Karpas-422 (cell line): ENCODE measurements around the gene DEPP1. TPM values are rescaled to one million over a fixed set of nuclear protein-coding genes. Genes with fewer than 3 reads are reported as not detected.

Source experiments
- DNase-seq: peaks from one replicate; pipeline ENCODE4 v3.0.0-alpha.2; 2015
- H2AFZ ChIP-seq: fragments of 200-600 bp; sonication (generic); 2 replicates; pipeline ENCODE4 v1.6.1; 2014; ENCODE audit warnings: antibody characterized with exemption, low read length, mixed read lengths
- H3K27ac ChIP-seq: fragments of 200-600 bp; sonication (generic); 2 replicates; pipeline ENCODE4 v1.5.1; 2014; ENCODE audit warnings: mild to moderate bottlenecking, low read length, moderate library complexity
- H3K27me3 ChIP-seq: fragments of 200-600 bp; sonication (generic); 2 replicates; pipeline ENCODE4 v1.6.1; 2014; ENCODE audit warnings: low read length, mixed read lengths
- H3K36me3 ChIP-seq: fragments of 200-600 bp; sonication (generic); 2 replicates; pipeline ENCODE4 v1.6.1; 2014; ENCODE audit warnings: low read length, mixed read lengths; ENCODE audit not compliant: insufficient read depth
- H3K4me1 ChIP-seq: fragments of 200-600 bp; sonication (generic); 2 replicates; pipeline ENCODE4 v1.6.1; 2014; ENCODE audit warnings: mild to moderate bottlenecking, low read length, mixed read lengths
- H3K4me2 ChIP-seq: fragments of 200-600 bp; sonication (generic); 2 replicates; pipeline ENCODE4 v1.6.1; 2014; ENCODE audit warnings: low read length, low read depth, mild to moderate bottlenecking; ENCODE audit not compliant: poor library complexity, severe bottlenecking
- H3K4me3 ChIP-seq: fragments of 200-600 bp; sonication (generic); 2 replicates; pipeline ENCODE4 v1.5.1; 2014; ENCODE audit warnings: mild to moderate bottlenecking, antibody characterized with exemption, low read length, mixed read lengths
- H3K79me2 ChIP-seq: fragments of 200-600 bp; sonication (generic); 2 replicates; pipeline ENCODE4 v1.6.1; 2014; ENCODE audit warnings: mild to moderate bottlenecking, low read length, mixed read lengths
- H3K9ac ChIP-seq: fragments of 200-600 bp; sonication (generic); 2 replicates; pipeline ENCODE4 v1.6.0; 2014; ENCODE audit warnings: low read length
- H3K9me2 ChIP-seq: fragments of 200-600 bp; sonication (generic), shearing (Covaris generic); replicated peaks from 2 replicates; pipeline ENCODE4 v1.6.0; 2014; ENCODE audit warnings: mild to moderate bottlenecking, low read length, moderate library complexity; ENCODE audit not compliant: insufficient read depth
- H3K9me3 ChIP-seq: fragments of 300-700, 200-600 bp; sonication (generic); 2 replicates; pipeline ENCODE4 v1.6.1; 2014; ENCODE audit warnings: low read length, mixed read lengths
- H4K20me1 ChIP-seq: fragments of 200-600 bp; sonication (generic); 2 replicates; pipeline ENCODE4 v1.6.1; 2014; ENCODE audit warnings: mild to moderate bottlenecking, antibody characterized with exemption, low read length, low read depth; ENCODE audit not compliant: insufficient read depth
- total RNA-seq: library from RNA; depleted of rRNA; stranded (reverse); fragments of >200 nt; shearing (Covaris generic); gene quantifications from 2 replicates; pipeline ENCODE4 v1.2.3, GENCODE V29; 2014; ENCODE audit warnings: low replicate concordance

Gene DEPP1
- total RNA-seq, 1 experiment from 2014 or later, result not detected

GRCh38 chr10:44946205-44946604 is 32.4 kb downstream of the DEPP1 start:
- no peak overlapping the region for H3K4me3 ChIP-seq
- H3K79me2 ChIP-seq, result no peaks in the 10 kb centered on the region
- peaks cover 51% of the 10 kb centered on the region for H3K4me1 ChIP-seq
- H3K36me3 ChIP-seq, result no peaks in the 10 kb centered on the region
- H3K9ac ChIP-seq, result no peak overlapping the region
- H3K9me2 ChIP-seq, result no peaks in the 10 kb centered on the region
- peak overlapping the region; percentile 16 for H3K4me2 ChIP-seq
- DNase-seq, result no peak
- H3K9me3 ChIP-seq, result no peaks in the 10 kb centered on the region
- no peak overlapping the region for H3K27ac ChIP-seq
- H4K20me1 ChIP-seq, result no peaks in the 10 kb centered on the region
- H3K27me3 ChIP-seq, result no peaks in the 10 kb centered on the region
- H2AFZ ChIP-seq, result no peak overlapping the region

GRCh38 chr10:44944354-44944753 is 34.3 kb downstream of the DEPP1 start:
- Histone ChIP-seq H2AFZ (no peak overlapping the region), H3K27me3 (no peaks in the 10 kb centered on the region), H3K4me3 (no peak overlapping the region), H3K9me3 (no peaks in the 10 kb centered on the region), H3K9ac (no peak overlapping the region), H3K4me1 (peaks cover 34% of the 10 kb centered on the region), H3K36me3 (no peaks in the 10 kb centered on the region), H3K9me2 (no peaks in the 10 kb centered on the region), H3K4me2 (no peak overlapping the region), H4K20me1 (no peaks in the 10 kb centered on the region), H3K27ac (no peak overlapping the region), H3K79me2 (no peaks in the 10 kb centered on the region)
- no peak for DNase-seq

- Histone ChIP-seq H2AFZ (no peak overlapping the region), H3K4me2 (no peak overlapping the region), H3K4me1 (peaks cover 12% of the 10 kb centered on the region), H3K36me3 (no peaks in the 10 kb centered on the region), H3K27me3 (no peaks in the 10 kb centered on the region), H4K20me1 (no peaks in the 10 kb centered on the region), H3K79me2 (no peaks in the 10 kb centered on the region), H3K9me2 (no peaks in the 10 kb centered on the region), H3K4me3 (no peak overlapping the region), H3K9ac (no peak overlapping the region), H3K9me3 (no peaks in the 10 kb centered on the region), H3K27ac (no peak overlapping the region)
- no peak for DNase-seq
Measured at GRCh38 chr10:44939691-44940401, 38.8 kb downstream of the DEPP1 start.

- Histone ChIP-seq H3K9me2 (no peaks in the 10 kb centered on the region), H3K9me3 (no peaks in the 10 kb centered on the region), H2AFZ (no peak overlapping the region), H3K4me2 (no peak overlapping the region), H4K20me1 (no peaks in the 10 kb centered on the region), H3K4me3 (no peak overlapping the region), H3K9ac (no peak overlapping the region), H3K79me2 (no peaks in the 10 kb centered on the region), H3K4me1 (peaks cover 12% of the 10 kb centered on the region), H3K36me3 (no peaks in the 10 kb centered on the region), H3K27me3 (no peaks in the 10 kb centered on the region), H3K27ac (no peak overlapping the region)
- no peak for DNase-seq
Measured at GRCh38 chr10:44938956-44939355, 39.7 kb downstream of the DEPP1 start.

- H3K4me2 ChIP-seq, result no peak overlapping the region
- H3K79me2 ChIP-seq, result no peaks in the 10 kb centered on the region
- no peaks in the 10 kb centered on the region for H3K27me3 ChIP-seq
- H2AFZ ChIP-seq, result no peak overlapping the region
- no peak overlapping the region for H3K9ac ChIP-seq
- no peak for DNase-seq
- H3K9me2 ChIP-seq, result no peaks in the 10 kb centered on the region
- H3K4me1 ChIP-seq, result peaks cover 20% of the 10 kb centered on the region
- no peaks in the 10 kb centered on the region for H4K20me1 ChIP-seq
- no peaks in the 10 kb centered on the region for H3K9me3 ChIP-seq
- H3K27ac ChIP-seq, result no peak overlapping the region
- H3K4me3 ChIP-seq, result no peak overlapping the region
- no peaks in the 10 kb centered on the region for H3K36me3 ChIP-seq
Measured at GRCh38 chr10:44937196-44938005, 41.2 kb downstream of the DEPP1 start.

- no peak overlapping the region for H3K9ac ChIP-seq
- H4K20me1 ChIP-seq, result no peaks in the 10 kb centered on the region
- no peak overlapping the region for H3K27ac ChIP-seq
- DNase-seq, result no peak
- no peaks in the 10 kb centered on the region for H3K36me3 ChIP-seq
- H3K9me2 ChIP-seq, result no peaks in the 10 kb centered on the region
- H2AFZ ChIP-seq, result no peak overlapping the region
- H3K4me3 ChIP-seq, result no peak overlapping the region
- H3K27me3 ChIP-seq, result no peaks in the 10 kb centered on the region
- no peaks in the 10 kb centered on the region for H3K9me3 ChIP-seq
- peaks cover 20% of the 10 kb centered on the region for H3K4me1 ChIP-seq
- H3K4me2 ChIP-seq, result no peak overlapping the region
- H3K79me2 ChIP-seq, result no peaks in the 10 kb centered on the region
Measured at GRCh38 chr10:44936314-44936975, 42.2 kb downstream of the DEPP1 start.

GRCh38 chr10:44935966-44936295 is 42.7 kb downstream of the DEPP1 start:
- Histone ChIP-seq H3K79me2 (no peaks in the 10 kb centered on the region), H2AFZ (no peak overlapping the region), H3K9me2 (no peaks in the 10 kb centered on the region), H3K27ac (no peak overlapping the region), H3K4me2 (no peak overlapping the region), H3K27me3 (no peaks in the 10 kb centered on the region), H3K9ac (no peak overlapping the region), H4K20me1 (no peaks in the 10 kb centered on the region), H3K4me1 (peaks cover 20% of the 10 kb centered on the region), H3K36me3 (no peaks in the 10 kb centered on the region), H3K4me3 (no peak overlapping the region), H3K9me3 (no peaks in the 10 kb centered on the region)
- no peak for DNase-seq

GRCh38 chr10:44935201-44935965 is 43.2 kb downstream of the DEPP1 start:
- Histone ChIP-seq H3K9me3 (no peaks in the 10 kb centered on the region), H3K27me3 (no peaks in the 10 kb centered on the region), H3K27ac (no peak overlapping the region), H3K4me1 (peaks cover 20% of the 10 kb centered on the region), H4K20me1 (no peaks in the 10 kb centered on the region), H3K4me2 (no peak overlapping the region), H3K79me2 (no peaks in the 10 kb centered on the region), H3K9ac (no peak overlapping the region), H3K4me3 (no peak overlapping the region), H3K9me2 (no peaks in the 10 kb centered on the region), H3K36me3 (no peaks in the 10 kb centered on the region), H2AFZ (no peak overlapping the region)
- DNase-seq, result no peak
